Cardiac fibroblast (primary cell): Measurements from ENCODE around the gene ZNF648.
A peak's percentile ranks its signal among the peaks of the same experiment; 100 is the strongest.
"Not testable (repeated sequence)": the region's sequence is repeated elsewhere in the genome, so short reads cannot be mapped to it uniquely, and the experiment has no call there.

Experiments
- DNase-seq, 2 donors: peaks; one replicate each; pipeline versions ENCODE4 v3.0.0 to v3.0.0-alpha.2; 2010; ENCODE audit warnings: low read depth in 2 of 2
- H3K4me3 ChIP-seq, 2 donors: replicated peaks in 1 of 2; 1 replicate in 1 of 2; 2 replicates in 1 of 2; pipeline ENCODE4 v1.5.1; 2011; ENCODE audit warnings: low read depth in 2 of 2, low read length in 2 of 2, mild to moderate bottlenecking in 2 of 2, moderate library complexity in 1 of 2
- TF ChIP-seq, protein P1 (sequence below): IDR thresholded peaks from one replicate; pipeline ENCODE4 v1.5.1; 2011; ENCODE audit warnings: low read depth, mild to moderate bottlenecking, low read length, inconsistent platforms

The ZNF648 gene

DNA sequence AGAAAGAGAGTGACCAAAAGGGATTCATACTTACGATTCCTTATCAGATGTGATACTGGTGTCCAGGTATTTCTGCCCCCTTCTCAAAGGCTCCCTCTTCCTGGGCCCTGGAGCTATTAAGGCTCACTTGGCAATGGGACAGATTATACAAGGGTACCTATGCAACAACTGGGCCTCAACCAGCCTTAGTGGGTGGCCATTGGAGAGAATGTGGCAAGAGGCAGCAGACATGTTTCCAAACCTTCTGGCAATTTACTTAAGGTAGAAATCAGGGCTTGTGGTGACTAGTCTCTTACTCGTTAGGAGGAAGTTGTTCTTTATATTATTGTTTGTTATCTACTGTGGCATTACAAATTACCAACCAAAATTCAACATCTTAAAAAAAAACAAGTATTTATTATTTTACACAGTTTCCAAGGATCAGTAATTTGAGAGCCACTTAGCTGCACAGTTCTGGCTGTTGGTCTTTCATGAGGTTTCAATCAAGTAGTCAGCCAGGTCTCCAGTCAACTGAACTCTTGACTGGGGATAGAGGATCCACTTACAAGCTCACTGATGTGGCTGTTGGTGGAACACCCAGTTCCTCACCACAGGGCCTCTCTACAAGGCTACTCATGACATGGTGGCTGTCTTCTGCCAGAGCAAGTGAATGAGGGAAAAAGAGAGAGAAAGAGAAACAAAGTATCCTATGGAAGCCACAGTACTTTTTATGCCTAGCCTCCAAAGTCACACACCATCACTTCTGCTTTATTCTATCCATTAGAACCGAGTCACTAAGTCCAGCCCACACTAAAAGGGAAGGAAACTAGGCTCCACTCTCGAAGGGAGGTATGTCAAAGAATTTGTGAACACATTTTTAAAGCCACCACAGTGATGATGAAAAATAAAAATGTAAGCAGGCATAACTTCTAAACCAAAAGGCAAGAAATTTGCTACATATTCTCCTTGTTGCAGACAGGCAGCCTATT, 10.7 kb downstream of the ZNF648 start:
- DNase-seq, result no peak
- no peak overlapping the region for H3K4me3 ChIP-seq
- TF ChIP-seq, protein P1, sequence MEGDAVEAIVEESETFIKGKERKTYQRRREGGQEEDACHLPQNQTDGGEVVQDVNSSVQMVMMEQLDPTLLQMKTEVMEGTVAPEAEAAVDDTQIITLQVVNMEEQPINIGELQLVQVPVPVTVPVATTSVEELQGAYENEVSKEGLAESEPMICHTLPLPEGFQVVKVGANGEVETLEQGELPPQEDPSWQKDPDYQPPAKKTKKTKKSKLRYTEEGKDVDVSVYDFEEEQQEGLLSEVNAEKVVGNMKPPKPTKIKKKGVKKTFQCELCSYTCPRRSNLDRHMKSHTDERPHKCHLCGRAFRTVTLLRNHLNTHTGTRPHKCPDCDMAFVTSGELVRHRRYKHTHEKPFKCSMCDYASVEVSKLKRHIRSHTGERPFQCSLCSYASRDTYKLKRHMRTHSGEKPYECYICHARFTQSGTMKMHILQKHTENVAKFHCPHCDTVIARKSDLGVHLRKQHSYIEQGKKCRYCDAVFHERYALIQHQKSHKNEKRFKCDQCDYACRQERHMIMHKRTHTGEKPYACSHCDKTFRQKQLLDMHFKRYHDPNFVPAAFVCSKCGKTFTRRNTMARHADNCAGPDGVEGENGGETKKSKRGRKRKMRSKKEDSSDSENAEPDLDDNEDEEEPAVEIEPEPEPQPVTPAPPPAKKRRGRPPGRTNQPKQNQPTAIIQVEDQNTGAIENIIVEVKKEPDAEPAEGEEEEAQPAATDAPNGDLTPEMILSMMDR, result no peak

- DNase-seq, result no peak
- H3K4me3 ChIP-seq, result no peak overlapping the region
- TF ChIP-seq, protein P1, result no peak
Measured at GRCh38 chr1:182048562-182048961, 12.9 kb downstream of the ZNF648 start.

GRCh38 chr1:182046763-182047162, 14.7 kb downstream of the ZNF648 start:
- DNase-seq, result no peak
- no peak overlapping the region for H3K4me3 ChIP-seq
- TF ChIP-seq, protein P1, result no peak

DNA sequence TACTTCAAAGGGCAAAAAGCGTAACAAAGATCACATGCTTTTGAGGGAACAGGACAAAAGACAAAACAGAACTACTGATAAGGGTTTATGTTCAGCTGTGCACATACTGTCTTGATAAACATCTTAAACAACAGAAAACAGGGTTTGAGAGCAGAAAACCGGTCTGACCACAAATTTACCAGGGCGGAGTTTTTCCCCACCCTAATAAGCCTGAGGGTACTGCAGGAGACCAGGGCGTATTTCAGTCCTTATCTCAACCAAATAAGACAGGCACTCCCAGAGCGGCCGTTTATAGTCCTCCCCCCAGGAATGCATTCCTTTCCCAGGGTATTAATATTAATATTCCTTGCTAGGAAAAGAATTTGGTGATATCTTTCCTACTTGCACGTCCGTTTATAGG, 16.0 kb downstream of the ZNF648 start:
- not testable (repeated sequence) for H3K4me3 ChIP-seq, DNase-seq

DNA sequence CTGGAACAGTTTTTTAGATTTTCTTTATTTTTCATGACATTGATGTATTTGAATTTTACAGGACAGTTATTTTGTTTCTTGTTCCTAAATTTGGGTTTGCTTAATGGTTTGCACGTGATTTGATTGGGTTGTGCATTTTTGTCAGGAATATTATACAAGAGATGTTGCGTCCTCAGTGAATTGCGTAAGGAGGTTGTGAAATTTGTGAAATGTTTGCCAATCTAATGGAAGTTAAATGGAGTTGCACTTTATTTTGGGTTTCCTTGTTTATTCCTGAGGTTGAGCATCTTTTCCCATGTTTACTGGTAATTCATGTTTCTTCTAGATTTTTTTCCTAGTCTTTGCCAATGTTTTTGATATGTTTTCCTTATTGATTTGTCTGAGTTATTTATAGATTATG, 19.9 kb downstream of the ZNF648 start:
- TF ChIP-seq, protein P1, result no peak
- no peak overlapping the region for H3K4me3 ChIP-seq
- DNase-seq, result peak in 1 of 2 donors; percentile 1

DNA sequence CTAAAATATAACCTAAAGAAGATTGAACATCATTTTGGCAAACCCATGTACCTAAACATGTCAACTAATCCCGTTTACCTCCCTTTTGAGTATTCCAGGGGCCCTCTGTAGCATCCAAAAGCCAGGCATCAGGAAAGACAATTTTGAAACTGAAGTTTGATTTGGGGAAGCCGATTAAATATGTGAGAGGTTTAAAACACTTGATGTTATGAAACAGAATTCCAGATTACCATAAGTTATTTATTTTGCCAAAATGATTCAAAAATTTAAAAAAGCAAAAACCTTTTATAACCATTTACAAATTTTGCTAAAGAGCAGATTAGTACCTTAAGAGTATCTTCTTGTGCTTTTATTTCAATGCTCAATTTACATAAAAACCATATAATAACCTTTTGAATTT, 23.3 kb downstream of the ZNF648 start:
- DNase-seq, result no peak
- TF ChIP-seq, protein P1, result no peak
- H3K4me3 ChIP-seq, result no peak overlapping the region

DNA sequence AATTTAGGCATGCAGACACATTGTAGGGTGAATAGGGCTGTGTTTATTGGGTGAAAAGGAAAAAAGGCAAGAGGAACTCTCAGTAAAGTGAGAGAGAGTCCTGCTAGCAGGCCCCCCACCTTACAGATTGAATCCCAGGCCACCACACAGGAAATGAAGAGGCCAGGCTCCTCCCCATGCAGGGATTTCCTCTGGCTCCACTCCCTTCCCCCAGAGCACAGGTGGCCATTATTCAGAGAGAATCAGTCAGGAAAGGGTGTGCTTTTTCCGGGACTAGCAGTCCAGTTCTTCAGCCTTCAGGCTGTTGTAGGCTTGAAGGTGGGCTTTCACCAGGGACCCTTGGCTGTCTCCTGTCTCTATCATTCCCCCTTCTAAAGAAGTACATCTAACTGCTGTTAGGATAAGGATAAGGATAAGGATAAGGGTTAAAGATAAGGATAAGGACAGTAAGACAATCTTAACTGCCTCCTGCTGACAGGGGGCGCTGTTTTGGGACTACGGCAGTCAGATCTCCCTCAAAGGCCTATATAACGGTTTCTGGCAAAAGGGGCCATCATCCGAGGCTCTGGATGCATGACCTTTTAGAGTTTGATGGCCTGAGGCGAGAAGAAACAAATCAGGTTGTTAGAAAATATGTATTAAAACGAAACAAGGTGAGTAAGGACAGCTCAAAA, 26.3 kb downstream of the ZNF648 start:
- H3K4me3 ChIP-seq, result no peak overlapping the region
- no peak for DNase-seq
- TF ChIP-seq, protein P1, result no peak
